Central memory CD8-positive, alpha-beta T cell (primary cell): Measurements from ENCODE around the gene NAGLU.

Source experiments
- ATAC-seq: fragments of 150-1000 bp; cut with Tn5 transposase; replicated peaks from 2 replicates; pipeline ENCODE4 v1.10.0; 2022; ENCODE audit warnings: mild to moderate bottlenecking, moderate FRiP score, moderate number of reproducible peaks; ENCODE audit not compliant: poor library complexity, severe bottlenecking; ENCODE audit errors: extremely low read depth
- DNase-seq, 2 donors: peaks; one replicate each; pipeline ENCODE4 v3.0.0; 2021; ENCODE audit warnings: low spot score in 2 of 2
- H3K27ac Mint-ChIP-seq: one replicate; pipeline ENCODE4 v1.8.0; 2022; ENCODE audit warnings: low read depth, mild to moderate bottlenecking, moderate library complexity, mixed read lengths
- H3K27me3 Mint-ChIP-seq: one replicate; pipeline ENCODE4 v1.8.0; 2022; ENCODE audit warnings: mixed read lengths
- H3K36me3 Mint-ChIP-seq: one replicate; pipeline ENCODE4 v1.8.0; 2022; ENCODE audit warnings: mild to moderate bottlenecking, moderate library complexity, mixed read lengths; ENCODE audit not compliant: insufficient read depth
- H3K4me1 Mint-ChIP-seq: one replicate; pipeline ENCODE4 v1.8.0; 2022; ENCODE audit warnings: mixed read lengths
- H3K4me3 Mint-ChIP-seq: one replicate; pipeline ENCODE4 v1.8.0; 2022; ENCODE audit warnings: mild to moderate bottlenecking, moderate library complexity, mixed read lengths
- H3K9me3 Mint-ChIP-seq: one replicate; pipeline ENCODE4 v1.8.0; 2022; ENCODE audit warnings: mixed read lengths

NAGLU gene

GRCh38 chr17:42564815-42565522, 28.9 kb downstream of the NAGLU start:
- Mint-ChIP-seq H3K27ac (no peak overlapping the region), H3K36me3 (peaks cover 27% of the 10 kb centered on the region), H3K9me3 (no peaks in the 10 kb centered on the region), H3K27me3 (no peaks in the 10 kb centered on the region), H3K4me1 (peaks cover 47% of the 10 kb centered on the region), H3K4me3 (peak overlapping the region; percentile 89)
- DNase-seq (no peak), ATAC-seq (no peak)

GRCh38 chr17:42565523-42566214, 29.6 kb downstream of the NAGLU start:
- ATAC-seq = no peak
- Mint-ChIP-seq H3K4me1 (peaks cover 47% of the 10 kb centered on the region), H3K36me3 (peaks cover 28% of the 10 kb centered on the region), H3K4me3 (peak overlapping the region; percentile 93), H3K9me3 (no peaks in the 10 kb centered on the region), H3K27ac (peak overlapping the region; percentile 89), H3K27me3 (no peaks in the 10 kb centered on the region)
- no peak for DNase-seq

- H3K36me3 Mint-ChIP-seq = peaks cover 32% of the 10 kb centered on the region
- H3K9me3 Mint-ChIP-seq = no peaks in the 10 kb centered on the region
- ATAC-seq (no peak), DNase-seq (no peak)
- H3K4me3 Mint-ChIP-seq = peak overlapping the region; percentile 93
- peaks cover 46% of the 10 kb centered on the region for H3K4me1 Mint-ChIP-seq
- H3K27me3 Mint-ChIP-seq = no peaks in the 10 kb centered on the region
- H3K27ac Mint-ChIP-seq = peak overlapping the region; percentile 89
These were observed 30.3 kb downstream of the NAGLU start for GRCh38 chr17:42566215-42566882.

- peak within 1 kb of the TSS; percentile 89 for H3K27ac Mint-ChIP-seq
- H3K36me3 Mint-ChIP-seq = peaks cover 32% of the 10 kb centered on the region
- H3K9me3 Mint-ChIP-seq = no peaks in the 10 kb centered on the region
- DNase-seq (peak; percentile 80 to 88), ATAC-seq (peak; percentile 81)
- H3K4me1 Mint-ChIP-seq = peaks cover 40% of the 10 kb centered on the region
- H3K27me3 Mint-ChIP-seq = no peaks in the 10 kb centered on the region
- H3K4me3 Mint-ChIP-seq = peak within 1 kb of the TSS; percentile 93
These were observed 31.0 kb downstream of the NAGLU start, which contains the start of gene MLX for GRCh38 chr17:42566883-42567573. MLX (plus strand) TSS chr17:42567100; CDS start chr17:42567125, 25 bp downstream.

- H3K4me1 Mint-ChIP-seq = peaks cover 36% of the 10 kb centered on the region
- no peaks in the 10 kb centered on the region for H3K9me3 Mint-ChIP-seq
- H3K4me3 Mint-ChIP-seq = peak overlapping the region; percentile 50
- DNase-seq (no peak), ATAC-seq (no peak)
- H3K27ac Mint-ChIP-seq = no peak overlapping the region
- H3K36me3 Mint-ChIP-seq = peaks cover 36% of the 10 kb centered on the region
- H3K27me3 Mint-ChIP-seq = no peaks in the 10 kb centered on the region
These were observed 32.5 kb downstream of the NAGLU start for GRCh38 chr17:42568341-42569111.

GRCh38 chr17:42571435-42572225, 35.6 kb downstream of the NAGLU start:
- Mint-ChIP-seq H3K36me3 (peaks cover 39% of the 10 kb centered on the region), H3K27me3 (no peaks in the 10 kb centered on the region), H3K4me3 (no peak overlapping the region), H3K27ac (no peak overlapping the region), H3K9me3 (no peaks in the 10 kb centered on the region), H3K4me1 (peaks cover 43% of the 10 kb centered on the region)
- DNase-seq (no peak), ATAC-seq (no peak)

- Mint-ChIP-seq H3K4me3 (no peak overlapping the region), H3K27ac (no peak overlapping the region), H3K36me3 (peaks cover 37% of the 10 kb centered on the region), H3K9me3 (no peaks in the 10 kb centered on the region), H3K4me1 (peaks cover 46% of the 10 kb centered on the region), H3K27me3 (no peaks in the 10 kb centered on the region)
- DNase-seq = no peak
- ATAC-seq = no peak
These were observed 37.1 kb downstream of the NAGLU start for GRCh38 chr17:42573095-42573494.

- Mint-ChIP-seq H3K9me3 (no peaks in the 10 kb centered on the region), H3K36me3 (peaks cover 40% of the 10 kb centered on the region), H3K27ac (no peak overlapping the region), H3K27me3 (no peaks in the 10 kb centered on the region), H3K4me1 (peaks cover 45% of the 10 kb centered on the region), H3K4me3 (no peak overlapping the region)
- no peak for DNase-seq
- ATAC-seq = no peak
These were observed 38.4 kb downstream of the NAGLU start for GRCh38 chr17:42574463-42574862.

- no peak for DNase-seq
- ATAC-seq = no peak
- Mint-ChIP-seq H3K36me3 (peaks cover 46% of the 10 kb centered on the region), H3K27ac (peak overlapping the region; percentile 84), H3K27me3 (no peaks in the 10 kb centered on the region), H3K9me3 (no peaks in the 10 kb centered on the region), H3K4me1 (peaks cover 45% of the 10 kb centered on the region), H3K4me3 (peak overlapping the region; percentile 89)
These were observed 41.1 kb downstream of the NAGLU start for GRCh38 chr17:42577140-42577531.

- peak within 1 kb of the TSS; percentile 84 for H3K27ac Mint-ChIP-seq
These were observed 41.7 kb downstream of the NAGLU start, which contains the start of gene PSMC3IP for GRCh38 chr17:42577532-42578281. PSMC3IP (minus strand) TSS chr17:42577729; CDS start chr17:42577686, 43 bp downstream.

More at GRCh38 chr17:42577532-42578281, 41.7 kb downstream of the NAGLU start, which contains the start of gene PSMC3IP:
- H3K4me1 Mint-ChIP-seq = peaks cover 45% of the 10 kb centered on the region
- DNase-seq (peak; percentile 80 to 84), ATAC-seq (peak; percentile 95)
- no peaks in the 10 kb centered on the region for H3K9me3 Mint-ChIP-seq
- peak within 1 kb of the TSS; percentile 89 for H3K4me3 Mint-ChIP-seq
- H3K27me3 Mint-ChIP-seq = no peaks in the 10 kb centered on the region
- peaks cover 46% of the 10 kb centered on the region for H3K36me3 Mint-ChIP-seq
